ENCODE results near the gene CSMD2.

DNA sequence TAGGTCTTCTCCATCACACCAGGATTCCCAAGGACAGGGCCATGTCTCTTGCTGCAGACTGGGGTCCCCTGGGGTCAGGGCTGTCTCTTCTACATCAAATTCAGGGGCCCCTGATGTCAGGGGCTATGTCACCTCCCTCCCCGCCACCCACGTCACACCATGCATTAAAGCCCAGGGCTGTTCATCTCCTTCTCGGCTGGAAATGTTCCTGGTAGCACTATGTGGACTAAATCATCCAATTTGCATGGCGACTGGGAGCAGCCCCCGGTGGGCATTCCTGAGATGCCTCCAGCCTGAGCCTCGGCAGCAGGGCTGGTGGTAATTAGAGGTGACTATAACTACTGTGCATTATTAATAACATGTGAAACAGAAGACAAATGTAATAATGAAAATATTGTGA is 452.8 kb downstream of the CSMD2 start:
- TF ChIP-seq ZNF70 (CRISPR knock-in tag; IDR thresholded peaks at IDR 0.05) = no peak
- no peak for TF ChIP-seq OSR1 (CRISPR knock-in tag; IDR thresholded peaks at IDR 0.05)
- TF ChIP-seq ZFP30 (CRISPR knock-in tag; IDR thresholded peaks at IDR 0.05) = no peak
- no peak for TF ChIP-seq GLIS3 (CRISPR knock-in tag; IDR thresholded peaks at IDR 0.05)
- TF ChIP-seq, protein P1, sequence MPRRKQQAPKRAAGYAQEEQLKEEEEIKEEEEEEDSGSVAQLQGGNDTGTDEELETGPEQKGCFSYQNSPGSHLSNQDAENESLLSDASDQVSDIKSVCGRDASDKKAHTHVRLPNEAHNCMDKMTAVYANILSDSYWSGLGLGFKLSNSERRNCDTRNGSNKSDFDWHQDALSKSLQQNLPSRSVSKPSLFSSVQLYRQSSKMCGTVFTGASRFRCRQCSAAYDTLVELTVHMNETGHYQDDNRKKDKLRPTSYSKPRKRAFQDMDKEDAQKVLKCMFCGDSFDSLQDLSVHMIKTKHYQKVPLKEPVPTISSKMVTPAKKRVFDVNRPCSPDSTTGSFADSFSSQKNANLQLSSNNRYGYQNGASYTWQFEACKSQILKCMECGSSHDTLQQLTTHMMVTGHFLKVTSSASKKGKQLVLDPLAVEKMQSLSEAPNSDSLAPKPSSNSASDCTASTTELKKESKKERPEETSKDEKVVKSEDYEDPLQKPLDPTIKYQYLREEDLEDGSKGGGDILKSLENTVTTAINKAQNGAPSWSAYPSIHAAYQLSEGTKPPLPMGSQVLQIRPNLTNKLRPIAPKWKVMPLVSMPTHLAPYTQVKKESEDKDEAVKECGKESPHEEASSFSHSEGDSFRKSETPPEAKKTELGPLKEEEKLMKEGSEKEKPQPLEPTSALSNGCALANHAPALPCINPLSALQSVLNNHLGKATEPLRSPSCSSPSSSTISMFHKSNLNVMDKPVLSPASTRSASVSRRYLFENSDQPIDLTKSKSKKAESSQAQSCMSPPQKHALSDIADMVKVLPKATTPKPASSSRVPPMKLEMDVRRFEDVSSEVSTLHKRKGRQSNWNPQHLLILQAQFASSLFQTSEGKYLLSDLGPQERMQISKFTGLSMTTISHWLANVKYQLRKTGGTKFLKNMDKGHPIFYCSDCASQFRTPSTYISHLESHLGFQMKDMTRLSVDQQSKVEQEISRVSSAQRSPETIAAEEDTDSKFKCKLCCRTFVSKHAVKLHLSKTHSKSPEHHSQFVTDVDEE (CRISPR knock-in tag; IDR thresholded peaks at IDR 0.05) = no peak
- TF ChIP-seq ZNF565 (CRISPR knock-in tag; conservative IDR thresholded peaks at IDR 0.05; ENCODE audit: low read depth) = no peak
- TF ChIP-seq, protein P2, sequence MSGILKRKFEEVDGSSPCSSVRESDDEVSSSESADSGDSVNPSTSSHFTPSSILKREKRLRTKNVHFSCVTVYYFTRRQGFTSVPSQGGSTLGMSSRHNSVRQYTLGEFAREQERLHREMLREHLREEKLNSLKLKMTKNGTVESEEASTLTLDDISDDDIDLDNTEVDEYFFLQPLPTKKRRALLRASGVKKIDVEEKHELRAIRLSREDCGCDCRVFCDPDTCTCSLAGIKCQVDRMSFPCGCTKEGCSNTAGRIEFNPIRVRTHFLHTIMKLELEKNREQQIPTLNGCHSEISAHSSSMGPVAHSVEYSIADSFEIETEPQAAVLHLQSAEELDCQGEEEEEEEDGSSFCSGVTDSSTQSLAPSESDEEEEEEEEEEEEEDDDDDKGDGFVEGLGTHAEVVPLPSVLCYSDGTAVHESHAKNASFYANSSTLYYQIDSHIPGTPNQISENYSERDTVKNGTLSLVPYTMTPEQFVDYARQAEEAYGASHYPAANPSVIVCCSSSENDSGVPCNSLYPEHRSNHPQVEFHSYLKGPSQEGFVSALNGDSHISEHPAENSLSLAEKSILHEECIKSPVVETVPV (CRISPR knock-in tag; IDR thresholded peaks at IDR 0.05) = no peak
- TF ChIP-seq, protein P3, sequence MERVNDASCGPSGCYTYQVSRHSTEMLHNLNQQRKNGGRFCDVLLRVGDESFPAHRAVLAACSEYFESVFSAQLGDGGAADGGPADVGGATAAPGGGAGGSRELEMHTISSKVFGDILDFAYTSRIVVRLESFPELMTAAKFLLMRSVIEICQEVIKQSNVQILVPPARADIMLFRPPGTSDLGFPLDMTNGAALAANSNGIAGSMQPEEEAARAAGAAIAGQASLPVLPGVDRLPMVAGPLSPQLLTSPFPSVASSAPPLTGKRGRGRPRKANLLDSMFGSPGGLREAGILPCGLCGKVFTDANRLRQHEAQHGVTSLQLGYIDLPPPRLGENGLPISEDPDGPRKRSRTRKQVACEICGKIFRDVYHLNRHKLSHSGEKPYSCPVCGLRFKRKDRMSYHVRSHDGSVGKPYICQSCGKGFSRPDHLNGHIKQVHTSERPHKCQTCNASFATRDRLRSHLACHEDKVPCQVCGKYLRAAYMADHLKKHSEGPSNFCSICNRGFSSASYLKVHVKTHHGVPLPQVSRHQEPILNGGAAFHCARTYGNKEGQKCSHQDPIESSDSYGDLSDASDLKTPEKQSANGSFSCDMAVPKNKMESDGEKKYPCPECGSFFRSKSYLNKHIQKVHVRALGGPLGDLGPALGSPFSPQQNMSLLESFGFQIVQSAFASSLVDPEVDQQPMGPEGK (CRISPR knock-in tag; IDR thresholded peaks at IDR 0.05; ENCODE audit: borderline replicate concordance) = no peak
- no peak for TF ChIP-seq PPARA (CRISPR knock-in tag; IDR thresholded peaks at IDR 0.05; ENCODE audit: borderline replicate concordance)

Data from SK-N-SH treated with all-trans-retinoic acid at 6 μM for 48 hours (cell line).